Muscle layer of colon (tissue), 2 donors: ENCODE results near the gene MRPL54.
"Not testable (repeated sequence)": the region's sequence is repeated elsewhere in the genome, so short reads cannot be mapped to it uniquely, and the experiment has no call there.

ENCODE experiments used
- H3K27ac ChIP-seq: one replicate; pipeline ENCODE4 v1.7.0; 2013; ENCODE audit warnings: low read depth, mild to moderate bottlenecking, low read length, moderate library complexity
- H3K27me3 ChIP-seq, 2 donors: one replicate each; pipeline ENCODE4 v1.7.0; 2013; ENCODE audit warnings: low read length in 2 of 2, mild to moderate bottlenecking in 2 of 2; ENCODE audit not compliant: insufficient read depth in 2 of 2, control insufficient read depth in 1 of 2
- H3K36me3 ChIP-seq: one replicate; pipeline ENCODE4 v1.7.0; 2013; ENCODE audit warnings: mild to moderate bottlenecking, low read length; ENCODE audit not compliant: insufficient read depth
- H3K4me1 ChIP-seq: one replicate; pipeline ENCODE4 v1.7.0; 2013; ENCODE audit warnings: mild to moderate bottlenecking, low read length; ENCODE audit not compliant: insufficient read depth
- H3K4me3 ChIP-seq, 2 donors: one replicate each; pipeline ENCODE4 v1.7.0; 2013; ENCODE audit warnings: low read length in 2 of 2, low read depth in 1 of 2, mild to moderate bottlenecking in 1 of 2, moderate library complexity in 1 of 2
- H3K9ac ChIP-seq: one replicate; pipeline ENCODE4 v1.7.0; 2013; ENCODE audit warnings: low read length
- H3K9me3 ChIP-seq: one replicate; pipeline ENCODE4 v1.7.0; 2013; ENCODE audit warnings: mild to moderate bottlenecking, low read length
- donor health status: abdominal sarcoma.
- donor health status: Adenocarcinoma of cecum.

Gene MRPL54

DNA sequence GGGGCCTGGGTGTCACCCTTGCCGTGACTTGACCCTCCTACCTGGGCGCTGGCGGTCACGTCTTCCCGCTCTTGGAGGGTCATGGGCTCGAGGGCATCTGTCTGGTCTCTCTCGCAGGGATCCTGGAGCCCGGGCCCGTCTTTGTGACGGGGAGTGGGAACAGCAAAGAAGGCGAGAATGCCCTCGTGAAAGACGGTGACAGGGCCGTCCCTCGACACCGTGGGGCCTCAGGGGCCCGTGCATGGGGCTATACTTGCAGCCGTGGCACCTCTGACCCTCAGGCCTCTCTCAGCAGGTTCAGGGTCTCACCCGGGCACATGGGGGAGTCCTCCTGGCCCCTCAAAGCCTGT lies 44.6 kb downstream of the MRPL54 start:
- Histone ChIP-seq H3K9me3 (no peaks in the 10 kb centered on the region), H3K9ac (no peak overlapping the region), H3K4me3 (no peak overlapping the region), H3K27me3 (peaks cover 0 to 18% of the 10 kb centered on the region in 2 donors), H3K27ac (no peak overlapping the region), H3K36me3 (no peaks in the 10 kb centered on the region), H3K4me1 (no peaks in the 10 kb centered on the region)

DNA sequence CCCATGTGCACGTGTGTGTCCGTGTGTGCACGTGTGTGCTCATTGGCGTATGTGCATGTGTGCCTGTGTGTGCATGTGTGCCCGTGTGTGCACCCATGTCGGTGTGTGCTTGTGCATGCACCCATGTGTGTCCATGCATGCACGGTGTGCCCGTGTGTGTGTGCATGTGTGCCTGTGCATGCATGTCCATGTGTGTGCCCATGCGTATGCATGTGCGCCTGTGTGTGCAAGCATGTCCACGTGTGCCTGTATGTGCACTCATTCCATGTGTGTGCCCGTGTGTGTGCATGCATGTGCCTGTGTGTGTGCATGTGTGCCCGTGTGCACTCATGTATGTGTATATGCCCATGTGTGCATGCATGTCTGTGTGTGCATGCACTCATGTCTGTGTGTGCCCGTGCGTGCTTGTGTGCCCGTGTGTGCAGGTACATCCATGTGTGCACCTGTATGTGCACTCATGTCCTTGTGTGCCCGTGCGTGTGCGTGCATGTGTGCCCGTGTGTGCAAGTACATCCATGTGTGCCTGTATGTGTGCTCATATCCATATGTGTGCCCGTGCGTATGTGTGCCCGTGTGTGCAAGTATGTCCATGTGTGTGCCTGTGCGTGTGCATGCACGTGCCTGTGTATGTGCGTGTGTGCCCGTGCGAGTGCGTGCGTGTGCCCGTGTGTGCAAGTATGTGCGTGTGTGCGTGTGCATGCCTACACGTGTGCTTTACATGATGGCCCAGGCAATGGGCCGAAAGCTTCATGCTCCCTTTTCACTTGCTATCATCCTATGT lies 45.3 kb downstream of the MRPL54 start:
- Histone ChIP-seq H3K4me1 (no peaks in the 10 kb centered on the region), H3K36me3 (no peaks in the 10 kb centered on the region), H3K9me3 (no peaks in the 10 kb centered on the region), H3K4me3 (no peak overlapping the region), H3K27me3 (peaks cover 0 to 18% of the 10 kb centered on the region in 2 donors), H3K27ac (no peak overlapping the region), H3K9ac (no peak overlapping the region)

DNA sequence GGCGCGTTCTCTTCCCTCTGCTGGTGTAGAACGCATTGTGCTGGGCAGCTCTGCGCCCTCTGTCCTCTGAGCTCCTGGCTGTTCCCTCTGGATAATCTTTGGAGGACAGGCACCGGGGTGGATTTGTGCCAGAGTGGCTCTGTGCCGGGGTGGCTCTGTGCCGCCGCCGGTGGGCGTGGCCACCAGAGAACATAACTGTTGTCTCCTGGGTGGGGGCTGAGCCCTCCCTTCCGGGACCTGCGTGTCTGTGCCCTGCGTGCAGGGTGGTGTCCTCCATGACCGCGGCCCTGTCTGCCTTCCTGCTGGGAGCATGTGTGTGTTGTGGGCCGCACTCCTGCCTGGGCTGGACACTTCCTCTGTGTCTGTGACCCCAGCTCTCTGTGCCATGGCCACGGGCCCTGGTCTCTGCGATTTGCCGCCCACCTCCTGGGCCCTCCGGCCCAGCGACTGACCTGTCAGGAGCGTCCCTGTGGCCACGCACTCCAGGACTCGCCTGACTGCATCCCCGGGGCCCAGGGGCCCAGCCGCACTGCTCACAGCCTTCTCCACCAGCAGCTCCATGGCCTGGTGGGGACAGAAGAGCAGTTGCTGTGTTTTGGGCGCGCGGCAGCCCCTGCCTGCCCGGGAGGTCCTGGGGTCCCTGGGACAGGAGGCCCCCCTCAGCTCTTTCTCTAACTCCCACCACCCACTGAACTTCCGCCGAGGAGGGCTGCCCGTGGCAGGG lies 46.1 kb downstream of the MRPL54 start:
- Histone ChIP-seq H3K27ac (no peak overlapping the region), H3K4me1 (no peaks in the 10 kb centered on the region), H3K9ac (no peak overlapping the region), H3K9me3 (no peaks in the 10 kb centered on the region), H3K36me3 (no peaks in the 10 kb centered on the region), H3K27me3 (peaks cover 0 to 16% of the 10 kb centered on the region in 2 donors), H3K4me3 (no peak overlapping the region)

DNA sequence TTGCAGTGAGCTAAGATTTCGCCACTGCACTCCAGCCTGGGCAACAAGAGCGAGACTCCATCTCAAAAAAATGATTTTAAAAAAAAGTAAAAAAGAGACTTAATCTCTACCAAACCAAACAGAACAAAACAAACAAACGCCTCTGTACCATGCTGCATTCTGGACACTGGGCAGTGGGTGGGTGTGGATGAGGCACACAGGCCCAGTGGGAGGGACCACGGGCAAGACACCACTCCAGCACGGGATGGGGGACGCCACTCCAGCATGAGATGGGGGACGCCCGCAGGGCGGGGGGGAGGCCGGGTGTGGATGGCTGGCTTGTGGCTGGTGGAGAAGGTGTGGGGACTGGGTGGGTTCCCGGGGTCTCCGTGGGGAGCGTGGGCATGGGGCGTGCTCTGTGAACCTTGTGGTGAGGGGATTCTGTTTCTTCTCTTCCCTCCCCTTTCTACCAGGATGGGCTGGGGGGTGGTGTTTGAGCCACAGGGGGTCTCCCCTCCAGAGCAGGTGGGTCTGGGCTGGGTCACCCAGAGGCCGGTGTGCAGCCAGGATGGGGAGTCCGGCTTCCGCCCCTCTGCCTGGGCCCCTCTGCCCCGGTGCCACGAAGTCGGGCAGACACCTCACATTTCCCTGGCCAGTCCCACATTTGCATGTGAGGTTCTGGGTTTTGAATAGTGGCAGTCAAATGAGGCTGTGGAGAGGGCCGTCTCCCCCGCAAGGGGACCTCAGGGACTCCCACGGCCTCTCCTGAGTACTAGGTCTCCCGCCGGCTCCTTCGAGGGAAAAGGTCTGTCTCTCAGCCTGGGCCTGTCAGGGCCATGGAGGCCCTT lies 47.6 kb downstream of the MRPL54 start:
- no peaks in the 10 kb centered on the region for H3K36me3 ChIP-seq
- no peaks in the 10 kb centered on the region for H3K9me3 ChIP-seq
- no peak overlapping the region for H3K4me3 ChIP-seq
- H3K4me1 ChIP-seq = no peaks in the 10 kb centered on the region
- H3K9ac ChIP-seq = no peak overlapping the region
- no peak overlapping the region for H3K27ac ChIP-seq
- peaks cover 0 to 10% of the 10 kb centered on the region in 2 donors for H3K27me3 ChIP-seq

DNA sequence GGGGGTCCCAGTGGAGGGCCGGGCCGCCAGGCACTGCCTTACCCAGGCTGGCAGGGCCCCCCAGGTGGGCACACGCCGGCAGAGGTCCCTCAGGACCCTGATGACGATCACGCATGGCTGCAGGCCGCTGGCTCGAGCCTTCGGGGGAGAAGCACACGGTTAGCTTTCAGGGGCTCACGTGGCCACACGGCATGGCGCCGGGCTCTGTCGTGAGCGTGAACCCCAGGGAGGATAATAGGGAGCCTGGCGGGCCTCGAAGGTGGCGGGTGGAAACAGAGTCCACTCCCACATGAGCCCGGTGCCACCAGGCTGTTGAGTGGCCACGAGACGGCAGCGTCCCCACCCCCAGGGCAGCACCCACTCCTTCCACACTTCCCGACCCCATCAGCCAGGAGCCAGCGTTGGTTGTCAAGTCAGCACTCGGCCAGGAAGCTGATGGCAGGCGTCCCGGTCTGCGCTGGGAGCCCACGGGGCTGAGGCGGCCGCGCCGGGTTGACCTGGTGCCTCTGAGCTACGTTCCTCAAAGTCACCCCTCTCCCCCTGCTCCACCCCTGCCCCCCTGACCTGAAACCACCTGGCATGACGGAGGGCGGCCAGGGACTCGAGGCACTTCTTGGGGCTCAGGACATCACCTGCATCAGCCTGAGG lies 48.4 kb downstream of the MRPL54 start:
- Histone ChIP-seq H3K9me3 (no peaks in the 10 kb centered on the region), H3K4me1 (no peaks in the 10 kb centered on the region), H3K4me3 (no peak overlapping the region), H3K27me3 (peaks cover 0 to 10% of the 10 kb centered on the region in 2 donors), H3K36me3 (no peaks in the 10 kb centered on the region), H3K9ac (no peak overlapping the region), H3K27ac (no peak overlapping the region)

DNA sequence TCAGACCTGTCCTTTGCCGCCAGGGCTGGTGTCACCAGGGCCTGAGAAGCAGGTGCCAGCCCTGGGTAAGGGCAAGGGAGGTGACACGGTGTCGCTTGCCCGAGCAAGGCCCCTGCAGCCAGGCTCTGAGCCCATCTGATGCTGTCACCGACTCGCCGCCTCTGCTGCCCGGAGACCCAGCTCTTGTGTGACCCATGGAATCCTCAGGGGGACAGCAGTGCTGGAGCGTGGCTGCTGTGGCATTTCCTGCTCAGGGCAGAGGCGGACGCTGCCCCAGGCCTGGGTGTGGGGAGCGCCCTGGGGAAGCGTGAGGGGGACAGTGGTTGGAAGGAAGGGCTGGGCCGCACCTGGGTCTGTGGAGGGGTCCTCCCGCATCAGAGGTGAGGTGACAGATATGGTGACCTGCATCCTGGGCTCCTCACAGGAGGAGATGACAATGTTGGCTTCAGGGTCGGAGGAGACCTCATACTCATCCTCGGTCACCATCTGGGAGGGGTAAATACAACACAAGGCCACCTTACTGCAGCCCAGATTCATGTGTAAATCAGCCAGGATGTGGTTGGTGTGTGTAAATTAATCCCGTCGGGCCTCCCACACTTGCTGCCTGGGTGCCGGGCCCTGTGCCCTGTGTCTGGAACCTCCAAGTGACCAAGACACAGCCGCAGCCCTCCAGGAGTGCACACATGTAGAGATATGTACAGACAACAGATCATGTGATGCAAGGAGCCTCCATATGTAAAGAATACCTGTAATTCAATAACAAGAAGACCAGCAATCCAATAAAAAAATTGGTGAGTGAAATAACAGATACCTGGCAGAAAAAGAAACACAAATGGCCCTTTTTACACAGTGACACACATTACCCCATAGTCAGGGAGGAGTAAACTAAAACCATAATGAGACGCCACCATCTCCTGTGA lies 51.3 kb downstream of the MRPL54 start:
- Histone ChIP-seq H3K9me3 (no peaks in the 10 kb centered on the region), H3K36me3 (no peaks in the 10 kb centered on the region), H3K4me1 (no peaks in the 10 kb centered on the region), H3K27me3 (peaks cover 0 to 10% of the 10 kb centered on the region in 2 donors), H3K4me3 (no peak overlapping the region), H3K27ac (no peak overlapping the region), H3K9ac (no peak overlapping the region)

DNA sequence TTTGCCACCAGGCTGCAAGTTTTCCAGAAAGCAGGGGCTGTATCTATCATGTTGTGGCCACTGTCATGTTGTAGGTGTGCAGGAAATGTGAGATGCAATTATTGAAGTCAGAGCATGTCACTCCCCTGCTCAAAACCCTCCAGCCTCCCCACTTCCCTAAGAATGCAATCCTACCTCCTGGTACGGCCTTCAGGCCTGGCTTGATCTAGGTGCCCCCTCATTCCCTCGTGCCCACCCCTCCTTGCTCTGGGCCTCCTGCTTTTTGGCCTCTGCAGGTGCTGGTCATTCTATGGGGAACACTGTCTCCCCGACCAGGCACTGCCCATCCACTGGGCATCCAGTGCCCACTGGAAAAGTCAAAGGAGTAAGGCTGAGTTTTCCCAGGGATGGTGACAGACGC lies 52.2 kb downstream of the MRPL54 start:
- Histone ChIP-seq H3K9ac (no peak overlapping the region), H3K27ac (no peak overlapping the region), H3K4me1 (no peaks in the 10 kb centered on the region)

DNA sequence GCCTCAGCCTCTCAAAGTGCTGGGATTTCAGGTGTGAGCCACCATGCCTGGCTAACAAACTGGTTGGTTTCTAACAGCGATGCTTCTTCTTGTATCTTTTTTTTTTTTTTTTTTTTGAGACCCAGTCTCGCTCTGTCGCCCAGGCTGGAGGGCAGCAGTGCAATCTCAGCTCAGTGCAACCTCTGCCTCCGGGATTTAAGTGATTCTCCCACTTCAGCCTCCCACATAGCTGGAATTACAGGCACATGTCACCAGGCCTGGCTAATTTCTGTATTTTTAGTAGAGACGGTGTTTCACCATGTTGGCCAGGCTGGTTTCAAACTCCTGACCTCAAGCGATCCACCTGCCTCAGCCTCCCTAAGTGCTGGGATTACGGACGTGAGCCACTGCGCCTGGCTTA lies 53.7 kb downstream of the MRPL54 start:
- H3K9me3 ChIP-seq, H3K4me1 ChIP-seq, H3K4me3 ChIP-seq, H3K27me3 ChIP-seq, H3K27ac ChIP-seq, H3K36me3 ChIP-seq, H3K9ac ChIP-seq: not testable (repeated sequence)

More for the DNA sequence above, 52.2 kb downstream of the MRPL54 start:
- H3K36me3 ChIP-seq = no peaks in the 10 kb centered on the region
- no peak overlapping the region for H3K4me3 ChIP-seq
- H3K27me3 ChIP-seq = peaks cover 0 to 10% of the 10 kb centered on the region in 2 donors
- H3K9me3 ChIP-seq = no peaks in the 10 kb centered on the region

DNA sequence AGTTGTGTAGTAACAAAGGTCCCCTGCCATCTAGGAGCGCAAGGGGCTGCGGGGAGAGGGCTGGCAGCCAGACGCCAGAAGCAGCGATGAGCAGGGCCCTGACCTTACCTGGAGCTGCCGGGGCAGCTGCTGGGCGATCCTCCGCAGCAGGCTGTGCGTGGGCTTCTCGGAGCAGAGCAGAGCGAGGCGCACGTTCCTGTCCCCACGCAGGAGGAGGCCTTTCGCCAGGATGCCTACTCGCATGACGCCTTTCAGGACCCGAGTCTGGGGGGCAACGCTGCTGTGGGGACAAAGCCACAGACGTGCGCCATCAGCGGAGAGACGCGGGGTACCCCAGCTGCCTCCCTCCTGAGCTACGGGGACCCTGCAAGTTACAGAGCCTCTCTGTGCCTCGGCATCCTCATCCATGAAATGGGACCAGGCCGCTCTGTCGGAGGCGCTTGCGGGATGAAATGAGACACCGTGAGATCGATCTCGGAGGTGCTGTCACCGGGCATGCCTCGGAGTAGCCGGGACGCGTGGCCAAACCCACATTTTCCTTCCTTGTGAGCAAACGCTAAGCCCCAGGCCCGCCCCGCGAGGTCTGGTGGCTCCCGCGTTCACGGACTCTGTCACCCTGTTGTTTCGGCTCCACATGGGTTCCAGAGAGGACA lies 54.2 kb downstream of the MRPL54 start:
- no peak overlapping the region for H3K4me3 ChIP-seq
- no peaks in the 10 kb centered on the region for H3K9me3 ChIP-seq
- no peaks in the 10 kb centered on the region for H3K4me1 ChIP-seq

More for the DNA sequence above, 54.2 kb downstream of the MRPL54 start:
- Histone ChIP-seq H3K9ac (no peak overlapping the region), H3K27ac (no peak overlapping the region), H3K27me3 (no peaks in the 10 kb centered on the region), H3K36me3 (no peaks in the 10 kb centered on the region)
